Fibroblast of lung (primary cell): Measurements from ENCODE around the gene GET4.

ENCODE experiments used
- EZH2 ChIP-seq: IDR thresholded peaks from 2 replicates; pipeline ENCODE4 v1.5.1; 2012; ENCODE audit warnings: low read length, control low read depth, mild to moderate bottlenecking; ENCODE audit errors: missing control alignments
- TF ChIP-seq, protein P1 (sequence below), 2 donors: IDR thresholded peaks in 1 of 2; conservative IDR thresholded peaks in 1 of 2; 1 replicate in 1 of 2; 2 replicates in 1 of 2; pipeline ENCODE4 v1.5.1; 2011 to 2012; ENCODE audit warnings: low read length in 2 of 2, control low read depth in 1 of 2, inconsistent platforms in 1 of 2, low read depth in 1 of 2, mild to moderate bottlenecking in 1 of 2

- TF ChIP-seq, protein P1, sequence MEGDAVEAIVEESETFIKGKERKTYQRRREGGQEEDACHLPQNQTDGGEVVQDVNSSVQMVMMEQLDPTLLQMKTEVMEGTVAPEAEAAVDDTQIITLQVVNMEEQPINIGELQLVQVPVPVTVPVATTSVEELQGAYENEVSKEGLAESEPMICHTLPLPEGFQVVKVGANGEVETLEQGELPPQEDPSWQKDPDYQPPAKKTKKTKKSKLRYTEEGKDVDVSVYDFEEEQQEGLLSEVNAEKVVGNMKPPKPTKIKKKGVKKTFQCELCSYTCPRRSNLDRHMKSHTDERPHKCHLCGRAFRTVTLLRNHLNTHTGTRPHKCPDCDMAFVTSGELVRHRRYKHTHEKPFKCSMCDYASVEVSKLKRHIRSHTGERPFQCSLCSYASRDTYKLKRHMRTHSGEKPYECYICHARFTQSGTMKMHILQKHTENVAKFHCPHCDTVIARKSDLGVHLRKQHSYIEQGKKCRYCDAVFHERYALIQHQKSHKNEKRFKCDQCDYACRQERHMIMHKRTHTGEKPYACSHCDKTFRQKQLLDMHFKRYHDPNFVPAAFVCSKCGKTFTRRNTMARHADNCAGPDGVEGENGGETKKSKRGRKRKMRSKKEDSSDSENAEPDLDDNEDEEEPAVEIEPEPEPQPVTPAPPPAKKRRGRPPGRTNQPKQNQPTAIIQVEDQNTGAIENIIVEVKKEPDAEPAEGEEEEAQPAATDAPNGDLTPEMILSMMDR (conservative IDR thresholded peaks at IDR 0.05 in 1 of 2, IDR thresholded peaks at IDR 0.05 in 1 of 2; ENCODE audit: low read depth in 1 of 2, low read length in 2 of 2), result no peak
- TF ChIP-seq EZH2, result no peak
Observed at GRCh38 chr7:834277-834676, 42.1 kb upstream of the GET4 start.
